Coronary artery (tissue), 2 donors: ENCODE data around the gene CHST15.

Experiments used
- DNase-seq: peaks from one replicate; pipeline ENCODE4 v3.0.0-alpha.2; 2017; ENCODE audit warnings: low spot score
- H3K27ac ChIP-seq, 2 donors: fragments of 200-600 bp; sonication (generic); one replicate each; pipeline ENCODE4 v1.5.1; 2016 to 2019
- H3K4me3 ChIP-seq: fragments of 200-600 bp; sonication (generic); 2 replicates; pipeline ENCODE4 v1.5.1; 2016; ENCODE audit warnings: mild to moderate bottlenecking, moderate library complexity
- TF ChIP-seq, protein P1 (sequence below): fragments of 200-600 bp; sonication (generic); IDR thresholded peaks from one replicate; pipeline ENCODE4 v1.5.1; 2019; ENCODE audit warnings: antibody characterized with exemption

Gene CHST15

DNA sequence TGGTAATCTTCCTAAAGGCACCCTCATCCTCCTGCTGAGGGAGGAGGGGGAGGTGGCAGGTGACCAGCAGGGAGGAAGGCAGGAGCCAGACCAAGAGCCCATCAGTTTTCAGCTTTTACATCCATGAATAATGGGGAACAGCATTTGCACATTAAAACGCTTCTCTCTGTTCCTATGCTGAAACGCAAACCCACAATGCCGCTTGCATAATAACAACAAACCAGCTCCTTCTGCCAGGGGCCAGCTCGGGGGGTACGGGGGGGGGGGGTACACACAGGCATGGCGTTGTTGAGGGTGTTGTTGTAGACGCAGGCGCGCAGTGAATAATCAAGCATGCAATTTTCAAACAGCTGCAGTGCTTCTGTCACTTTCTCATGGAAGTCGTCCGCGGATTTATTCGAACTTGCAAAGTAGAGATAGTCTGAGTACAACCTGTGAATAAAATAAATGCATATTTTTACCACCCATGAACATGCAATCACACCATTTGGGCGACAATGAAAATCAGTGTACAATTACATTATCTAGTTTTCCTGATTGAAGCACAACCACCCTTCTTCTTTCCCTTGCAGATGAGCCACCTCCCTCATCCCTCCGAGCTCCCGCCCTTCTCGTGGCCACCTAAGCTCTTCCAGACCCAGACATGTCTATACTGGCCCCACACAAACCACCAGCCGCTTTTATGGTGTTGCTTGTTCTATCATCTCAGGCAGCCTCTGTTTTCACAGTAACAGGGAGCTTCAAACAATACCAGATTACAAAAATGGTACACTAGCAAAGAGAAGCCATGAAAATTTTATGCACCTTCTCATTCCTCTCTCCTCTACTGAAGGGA, 72.2 kb downstream of the CHST15 start:
- no peak overlapping the region for H3K27ac ChIP-seq

DNA sequence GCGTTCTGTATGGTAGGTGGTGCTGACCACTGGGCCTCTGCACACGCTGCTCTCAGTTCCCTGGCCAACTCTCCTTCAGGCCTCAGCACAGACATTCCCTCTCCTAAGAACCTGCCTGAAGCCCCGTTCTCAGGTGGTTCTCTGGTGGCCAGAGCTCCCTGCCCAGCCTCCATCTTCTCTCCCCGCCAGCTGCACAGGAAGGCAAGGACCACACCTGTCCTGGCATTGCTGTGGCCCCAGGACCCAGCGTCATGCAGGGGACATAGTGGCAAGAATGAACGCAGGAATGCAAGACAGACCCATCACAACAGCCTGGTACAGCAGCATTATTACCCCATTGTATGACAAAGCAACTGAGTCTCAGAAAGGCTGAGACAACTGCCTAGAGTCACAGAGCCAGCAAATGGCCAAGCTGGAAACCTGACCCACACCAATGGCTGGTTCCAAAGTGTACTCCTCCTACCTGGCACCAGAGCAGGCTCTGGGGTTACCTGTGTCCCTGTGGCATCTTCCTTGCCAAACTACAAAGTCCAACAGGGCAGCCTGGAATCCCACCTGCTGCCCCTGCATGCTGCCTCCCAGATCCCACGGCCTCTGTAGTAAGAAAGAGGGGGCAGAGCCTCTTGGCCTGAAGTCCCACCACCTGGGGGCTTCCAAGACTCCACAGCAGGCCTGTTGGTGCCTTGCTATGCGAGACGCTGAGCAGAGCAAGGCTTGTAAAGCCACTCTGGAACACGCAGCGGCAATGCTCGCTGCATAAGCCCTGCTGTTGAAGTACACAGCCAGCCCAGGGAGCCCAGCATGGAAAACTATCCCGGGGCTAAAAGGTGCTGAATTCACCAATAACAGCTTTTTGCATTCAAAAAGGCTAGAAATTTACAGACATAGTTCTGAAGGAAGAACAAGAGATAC, 73.3 kb downstream of the CHST15 start:
- TF ChIP-seq, protein P1, sequence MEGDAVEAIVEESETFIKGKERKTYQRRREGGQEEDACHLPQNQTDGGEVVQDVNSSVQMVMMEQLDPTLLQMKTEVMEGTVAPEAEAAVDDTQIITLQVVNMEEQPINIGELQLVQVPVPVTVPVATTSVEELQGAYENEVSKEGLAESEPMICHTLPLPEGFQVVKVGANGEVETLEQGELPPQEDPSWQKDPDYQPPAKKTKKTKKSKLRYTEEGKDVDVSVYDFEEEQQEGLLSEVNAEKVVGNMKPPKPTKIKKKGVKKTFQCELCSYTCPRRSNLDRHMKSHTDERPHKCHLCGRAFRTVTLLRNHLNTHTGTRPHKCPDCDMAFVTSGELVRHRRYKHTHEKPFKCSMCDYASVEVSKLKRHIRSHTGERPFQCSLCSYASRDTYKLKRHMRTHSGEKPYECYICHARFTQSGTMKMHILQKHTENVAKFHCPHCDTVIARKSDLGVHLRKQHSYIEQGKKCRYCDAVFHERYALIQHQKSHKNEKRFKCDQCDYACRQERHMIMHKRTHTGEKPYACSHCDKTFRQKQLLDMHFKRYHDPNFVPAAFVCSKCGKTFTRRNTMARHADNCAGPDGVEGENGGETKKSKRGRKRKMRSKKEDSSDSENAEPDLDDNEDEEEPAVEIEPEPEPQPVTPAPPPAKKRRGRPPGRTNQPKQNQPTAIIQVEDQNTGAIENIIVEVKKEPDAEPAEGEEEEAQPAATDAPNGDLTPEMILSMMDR = no peak
- DNase-seq = no peak
- no peak overlapping the region for H3K4me3 ChIP-seq
- no peak overlapping the region for H3K27ac ChIP-seq

More for the DNA sequence above, 72.2 kb downstream of the CHST15 start:
- TF ChIP-seq, protein P1 = no peak
- DNase-seq = no peak
- H3K4me3 ChIP-seq = no peak overlapping the region

DNA sequence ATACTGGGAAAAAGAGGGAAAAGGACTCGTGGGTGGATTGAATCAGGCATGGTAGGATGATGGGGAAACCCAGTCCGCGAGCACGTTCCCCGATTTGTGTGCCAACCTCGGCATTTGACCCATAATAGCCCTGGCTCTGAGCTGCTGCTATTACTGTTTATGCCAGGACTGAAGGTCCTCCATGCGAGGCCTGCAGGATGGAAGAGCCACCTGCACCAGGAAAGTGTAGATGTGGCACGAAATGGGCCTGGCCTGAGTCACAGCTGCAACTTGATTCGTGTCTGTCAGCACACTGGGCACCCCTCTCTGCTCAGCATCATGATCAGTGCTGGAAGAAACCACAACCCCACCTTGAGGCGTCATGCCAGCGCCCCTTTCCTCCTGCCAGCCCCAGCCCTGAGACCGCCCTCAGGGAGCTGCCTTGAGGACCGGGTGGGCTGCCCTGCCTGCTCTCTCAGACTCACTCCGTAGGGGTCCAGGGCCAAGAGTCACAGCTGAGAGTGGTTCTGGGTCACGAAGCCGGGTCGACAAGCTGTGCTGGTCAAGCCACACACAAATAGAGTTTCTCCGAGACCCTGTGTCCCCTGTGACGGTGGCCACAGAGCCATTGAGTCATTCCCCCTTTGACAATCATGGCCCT, 74.4 kb downstream of the CHST15 start:
- no peak for DNase-seq
- Histone ChIP-seq H3K27ac (no peak overlapping the region), H3K4me3 (no peak overlapping the region)
- TF ChIP-seq, protein P1 = no peak

DNA sequence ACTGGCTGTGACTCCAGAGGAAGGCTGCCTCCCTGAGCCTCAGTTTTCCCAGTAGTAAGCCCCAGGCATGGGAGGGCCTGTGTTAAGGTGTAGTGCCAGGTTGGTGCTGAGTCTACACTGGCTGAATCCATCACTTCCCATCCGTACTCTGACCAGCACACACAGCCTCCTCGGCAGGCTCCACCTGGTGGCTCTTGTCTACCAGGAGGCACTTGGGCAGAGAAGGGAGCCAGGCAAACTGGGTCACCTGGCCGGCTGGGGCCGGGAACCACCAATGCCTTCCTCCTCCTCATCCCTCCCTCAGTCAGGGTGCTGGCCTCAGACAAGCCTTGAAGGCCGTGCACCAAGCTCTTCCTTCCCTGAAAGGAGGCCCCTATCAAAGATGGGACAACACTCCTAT, 75.7 kb downstream of the CHST15 start:
- no peak overlapping the region for H3K4me3 ChIP-seq
- no peak for DNase-seq
- no peak overlapping the region for H3K27ac ChIP-seq
- TF ChIP-seq, protein P1 = no peak

DNA sequence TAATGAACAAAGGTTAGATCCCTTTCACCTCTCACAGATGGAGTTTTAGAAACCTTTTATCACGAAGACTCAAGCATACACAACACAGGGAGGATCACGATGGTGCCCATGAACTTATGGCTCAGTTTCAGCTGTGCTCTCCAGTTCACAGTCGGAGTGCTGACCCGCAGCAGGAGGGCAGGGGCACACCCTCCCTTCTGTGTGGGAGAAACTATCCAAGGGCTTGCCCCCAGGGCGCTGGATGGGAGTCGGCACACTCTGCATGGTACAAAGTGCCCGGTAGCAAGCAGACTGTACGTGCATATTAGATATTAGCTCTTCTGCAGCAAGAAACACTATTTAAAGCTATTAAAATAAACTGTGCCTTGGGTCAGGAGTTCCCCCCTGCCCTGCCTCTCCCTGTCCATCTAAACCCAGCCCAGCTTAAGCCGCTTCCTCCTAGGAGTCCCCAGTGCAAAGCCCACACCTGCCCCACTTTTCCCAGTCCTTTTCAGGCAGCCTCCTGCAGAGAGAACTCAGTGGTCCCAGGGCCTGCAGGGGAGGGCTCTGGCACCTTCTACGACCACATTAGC, 76.5 kb downstream of the CHST15 start:
- no peak for DNase-seq
- TF ChIP-seq, protein P1 = no peak
- Histone ChIP-seq H3K27ac (no peak overlapping the region), H3K4me3 (no peak overlapping the region)

DNA sequence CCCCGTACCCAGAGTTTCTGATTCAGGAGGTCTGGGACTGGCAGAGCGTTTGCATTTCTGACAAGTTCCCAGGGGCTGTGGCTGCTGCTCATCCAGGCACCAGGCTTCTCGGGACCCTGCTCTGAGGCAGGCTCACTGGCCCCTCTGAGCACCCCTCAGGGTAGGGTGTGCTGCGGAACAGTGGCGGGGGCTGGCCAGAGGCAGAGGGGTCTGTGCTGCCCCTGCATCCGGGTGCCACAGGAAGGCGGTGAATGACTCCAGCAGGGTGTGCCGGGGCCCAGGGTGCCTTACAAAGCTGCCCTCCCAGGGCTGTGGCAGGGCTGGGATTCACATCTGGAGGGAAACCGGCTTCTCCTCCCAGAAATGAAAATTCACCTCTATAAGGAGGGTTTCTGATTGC, 77.4 kb downstream of the CHST15 start:
- TF ChIP-seq, protein P1 = no peak
- no peak overlapping the region for H3K27ac ChIP-seq

More for the DNA sequence above, 77.4 kb downstream of the CHST15 start:
- DNase-seq = no peak
- H3K4me3 ChIP-seq = no peak overlapping the region
